GM21423 (cell line): ENCODE measurements around the gene UGT2B7.
A peak's percentile ranks its signal among the peaks of the same experiment; 100 is the strongest.
"Not testable (repeated sequence)": the region's sequence is repeated elsewhere in the genome, so short reads cannot be mapped to it uniquely, and the experiment has no call there.

Source experiments
- ATAC-seq: cut with Tn5 transposase; IDR thresholded peaks from one replicate; pipeline ENCODE4 v1.9.1; 2021; ENCODE audit warnings: mild to moderate bottlenecking, moderate library complexity; ENCODE audit not compliant: unreplicated experiment

Gene UGT2B7

DNA sequence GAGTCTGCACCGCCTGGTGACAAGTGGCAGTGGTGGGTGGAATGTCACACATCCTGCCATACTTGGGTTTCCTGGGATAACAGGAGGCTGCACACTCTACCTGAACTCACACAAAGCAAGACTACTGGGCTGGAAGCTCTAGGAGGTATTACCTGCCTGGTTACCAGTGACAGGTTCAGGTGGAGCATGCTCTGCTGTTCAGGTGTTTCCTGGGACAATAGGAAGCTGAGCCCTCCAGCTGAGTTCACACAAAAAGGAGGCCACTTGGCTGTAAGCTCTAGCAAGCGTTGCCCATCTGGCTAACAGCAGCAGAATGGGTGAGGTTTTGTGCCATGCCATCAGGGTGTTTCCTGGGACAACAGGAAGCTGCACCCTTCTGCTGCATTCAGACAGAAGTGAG is 17.4 kb upstream of the UGT2B7 start:
- ATAC-seq: no peak

DNA sequence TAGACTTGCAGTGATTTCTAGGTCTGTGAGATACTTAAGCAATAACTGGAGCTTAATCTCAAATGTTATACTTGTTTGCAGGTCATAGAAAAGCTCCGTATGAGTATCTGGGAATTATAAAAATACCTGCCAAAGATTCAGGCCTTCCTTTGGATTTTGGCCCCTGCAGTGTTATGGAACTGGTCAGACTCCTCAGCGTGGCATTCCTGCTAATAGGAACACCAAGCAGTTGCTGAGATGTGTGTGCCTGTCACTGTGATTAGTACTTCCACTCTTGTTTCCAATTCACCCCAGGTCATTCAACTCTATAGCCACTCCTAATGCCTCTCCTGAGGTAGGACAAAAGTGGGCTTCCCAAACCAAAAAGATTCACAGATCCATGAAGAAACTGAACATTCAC is 7.8 kb upstream of the UGT2B7 start:
- ATAC-seq: no peak

DNA sequence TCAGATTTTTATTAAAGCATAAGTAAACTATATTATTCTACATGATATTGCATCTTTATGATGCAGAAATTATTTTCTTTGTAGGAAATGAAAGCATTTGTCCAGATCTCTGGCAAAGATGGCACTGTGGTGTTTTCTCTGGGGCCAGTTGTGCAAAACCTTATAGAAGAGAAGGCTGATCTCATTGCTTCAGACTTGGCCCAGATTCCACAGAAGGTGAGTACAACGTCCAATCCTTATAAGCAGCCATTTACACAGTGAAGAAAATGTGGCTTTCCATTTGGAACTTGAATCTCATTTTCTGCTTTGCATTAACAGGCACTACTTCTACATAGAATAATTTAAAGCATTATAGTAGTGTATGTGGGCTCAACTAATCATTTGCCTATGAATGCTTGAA is 6.9 kb upstream of the UGT2B7 start:
- ATAC-seq: no peak

DNA sequence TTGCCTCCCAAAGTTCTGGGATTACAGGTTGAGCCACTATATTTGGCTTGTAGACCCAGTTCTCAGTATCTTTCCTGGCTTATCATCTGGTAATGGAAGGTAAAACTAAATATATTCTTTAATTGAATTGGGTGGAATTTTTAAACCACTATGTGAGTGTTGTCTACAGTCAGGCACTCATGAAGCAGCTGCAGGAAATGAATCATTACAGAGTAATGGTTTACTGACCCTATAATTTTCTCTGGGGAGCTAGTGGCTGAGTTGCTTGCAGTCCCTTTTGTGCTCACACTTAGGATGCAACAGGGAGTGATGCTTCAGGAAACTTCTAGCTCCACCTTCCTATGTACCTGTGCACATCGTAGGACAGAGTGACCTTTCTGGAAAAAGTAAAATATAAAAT is 4.1 kb upstream of the UGT2B7 start:
- ATAC-seq: no peak

DNA sequence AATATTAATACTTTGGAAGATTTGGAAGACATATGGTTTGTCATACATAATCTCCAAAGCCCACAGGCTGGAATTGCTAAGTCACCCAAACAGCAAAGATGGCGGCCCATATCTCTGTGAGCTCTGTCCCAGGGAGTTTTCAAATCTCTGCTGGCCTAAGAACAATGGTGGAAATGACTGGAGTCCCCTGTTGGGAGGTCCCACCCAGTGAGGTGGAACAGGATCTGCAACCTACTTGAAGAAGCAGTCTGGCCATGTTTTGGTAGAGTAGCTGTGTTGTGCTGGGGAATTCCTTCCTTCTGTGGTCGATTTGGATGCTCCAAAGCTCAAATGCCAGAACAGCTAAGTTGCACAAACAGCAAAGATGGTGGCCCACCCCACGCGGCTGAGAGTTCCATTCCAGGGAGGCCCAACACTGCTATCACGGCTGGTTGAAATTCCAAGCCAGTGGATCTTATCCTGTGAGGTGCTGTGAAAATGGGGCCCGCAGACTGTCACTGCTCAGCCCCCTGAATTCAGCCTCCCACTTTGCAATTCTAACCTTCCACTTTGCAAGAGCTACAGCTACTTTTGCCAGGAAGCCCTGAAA is 3.2 kb upstream of the UGT2B7 start:
- no peak for ATAC-seq

DNA sequence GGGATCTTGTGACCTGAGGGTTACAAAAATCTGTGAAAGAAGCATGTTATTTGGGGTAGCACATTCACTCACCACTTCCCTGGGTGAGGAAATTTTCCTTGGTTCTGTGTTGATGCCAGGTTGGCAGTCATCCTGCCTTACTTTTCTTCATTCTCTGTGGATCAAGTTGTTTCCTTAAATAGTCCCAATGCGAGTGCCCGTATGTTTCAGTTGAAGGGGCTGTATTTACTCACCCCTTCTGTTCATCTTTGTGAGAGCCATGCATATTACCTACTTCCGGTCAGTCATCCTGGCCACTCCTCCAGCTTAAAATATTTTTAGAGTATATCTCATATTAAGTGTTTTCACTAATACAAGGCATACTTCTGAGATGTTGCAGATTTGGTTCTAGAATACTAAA is 2.6 kb upstream of the UGT2B7 start:
- no peak for ATAC-seq

DNA sequence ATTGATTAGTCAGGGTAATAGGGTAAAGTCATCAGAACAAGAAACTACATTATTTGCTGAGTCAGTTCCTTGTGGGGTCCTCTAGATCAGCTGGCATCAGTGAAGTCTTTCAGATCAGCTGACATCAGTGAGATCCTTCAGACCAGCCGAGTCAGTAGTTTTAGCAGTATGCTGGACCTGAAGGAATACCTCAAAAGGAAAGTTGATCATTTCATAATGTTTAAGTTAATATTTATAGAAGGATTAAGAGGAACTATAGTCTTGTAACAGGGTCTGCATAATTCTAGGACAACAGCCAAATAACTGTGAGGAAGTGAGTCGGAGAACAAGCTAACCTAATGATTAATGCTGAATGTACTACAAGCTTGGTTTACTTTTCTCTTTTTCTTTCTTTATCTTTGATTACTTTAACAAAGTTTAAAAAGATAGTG is 958 bp upstream of the UGT2B7 start:
- peak; percentile 50 for ATAC-seq

DNA sequence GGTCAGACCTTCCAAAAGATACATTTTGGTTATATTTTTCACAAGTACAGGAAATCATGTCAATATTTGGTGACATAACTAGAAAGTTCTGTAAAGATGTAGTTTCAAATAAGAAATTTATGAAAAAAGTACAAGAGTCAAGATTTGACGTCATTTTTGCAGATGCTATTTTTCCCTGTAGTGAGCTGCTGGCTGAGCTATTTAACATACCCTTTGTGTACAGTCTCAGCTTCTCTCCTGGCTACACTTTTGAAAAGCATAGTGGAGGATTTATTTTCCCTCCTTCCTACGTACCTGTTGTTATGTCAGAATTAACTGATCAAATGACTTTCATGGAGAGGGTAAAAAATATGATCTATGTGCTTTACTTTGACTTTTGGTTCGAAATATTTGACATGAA is 536 bp downstream of the UGT2B7 start:
- no peak for ATAC-seq

DNA sequence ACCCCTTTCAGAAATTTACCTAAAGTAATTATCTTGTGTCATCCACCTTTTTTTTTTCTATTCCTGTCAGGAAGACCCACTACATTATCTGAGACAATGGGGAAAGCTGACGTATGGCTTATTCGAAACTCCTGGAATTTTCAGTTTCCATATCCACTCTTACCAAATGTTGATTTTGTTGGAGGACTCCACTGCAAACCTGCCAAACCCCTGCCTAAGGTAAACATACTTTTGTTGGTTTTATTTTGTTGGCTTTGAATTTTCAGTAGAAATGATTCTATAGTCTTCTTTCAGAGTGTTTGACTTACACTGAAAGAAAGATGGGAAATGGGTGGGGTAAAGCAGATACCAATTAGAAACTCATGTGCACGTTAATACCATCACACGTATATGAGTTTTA is 2.2 kb downstream of the UGT2B7 start:
- no peak for ATAC-seq

DNA sequence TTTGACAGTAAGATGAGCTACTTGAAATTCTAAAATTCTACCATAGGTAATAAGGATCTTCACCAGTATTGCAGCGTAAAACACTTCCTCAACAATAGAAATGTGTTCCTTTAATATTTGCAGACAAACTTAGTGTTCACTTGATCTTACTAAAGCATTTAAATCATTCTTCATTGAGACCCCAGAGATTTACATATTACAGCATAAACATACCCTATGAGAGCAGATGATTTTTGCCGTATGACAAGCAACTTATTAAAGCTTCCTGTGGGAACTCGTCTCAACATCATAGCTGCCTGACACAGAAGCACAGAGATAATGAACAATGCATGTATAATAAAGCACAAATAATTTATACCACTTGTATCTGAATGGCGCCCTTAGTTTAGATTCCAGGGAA is 3.6 kb downstream of the UGT2B7 start:
- no peak for ATAC-seq

DNA sequence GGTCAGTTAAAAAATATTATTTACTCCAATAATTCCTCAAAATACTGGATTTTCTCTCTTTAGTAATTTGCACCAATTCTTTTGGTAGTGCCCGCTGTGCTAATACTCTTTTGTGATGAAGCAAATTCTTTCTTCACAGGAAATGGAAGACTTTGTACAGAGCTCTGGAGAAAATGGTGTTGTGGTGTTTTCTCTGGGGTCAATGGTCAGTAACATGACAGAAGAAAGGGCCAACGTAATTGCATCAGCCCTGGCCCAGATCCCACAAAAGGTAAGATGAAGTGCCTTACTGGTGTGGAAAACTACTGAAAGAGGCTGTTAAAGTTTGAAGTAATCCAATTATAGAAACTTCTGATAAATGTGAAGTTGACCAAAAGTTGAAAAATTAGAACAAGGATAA is 6.4 kb downstream of the UGT2B7 start:
- not testable (repeated sequence) for ATAC-seq

DNA sequence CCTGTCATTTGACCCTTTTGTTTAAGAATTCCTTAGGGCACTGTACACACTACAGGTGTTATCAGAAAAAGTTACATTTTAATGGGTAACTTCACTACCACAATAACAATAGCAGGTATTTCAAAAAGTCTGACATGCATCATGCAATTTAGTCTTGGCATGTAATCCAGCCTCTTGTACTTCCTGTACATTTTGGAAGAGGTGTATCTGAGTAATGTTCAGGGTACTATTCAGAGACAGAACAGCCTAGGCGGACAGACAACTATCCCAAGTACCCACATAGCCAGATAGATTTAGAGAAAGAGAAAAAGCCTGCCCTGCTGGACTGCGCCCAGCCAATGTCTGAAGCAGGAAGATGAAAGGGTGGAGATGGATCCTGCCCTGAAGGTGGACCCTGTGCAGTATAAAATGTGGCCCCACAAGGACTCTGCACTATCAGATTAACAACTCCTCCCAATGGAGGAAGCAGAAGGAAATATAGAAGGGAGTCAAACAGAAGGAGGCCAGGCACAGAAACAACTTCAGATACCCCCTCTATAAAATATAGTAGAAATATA is 8.5 kb downstream of the UGT2B7 start:
- no peak for ATAC-seq

DNA sequence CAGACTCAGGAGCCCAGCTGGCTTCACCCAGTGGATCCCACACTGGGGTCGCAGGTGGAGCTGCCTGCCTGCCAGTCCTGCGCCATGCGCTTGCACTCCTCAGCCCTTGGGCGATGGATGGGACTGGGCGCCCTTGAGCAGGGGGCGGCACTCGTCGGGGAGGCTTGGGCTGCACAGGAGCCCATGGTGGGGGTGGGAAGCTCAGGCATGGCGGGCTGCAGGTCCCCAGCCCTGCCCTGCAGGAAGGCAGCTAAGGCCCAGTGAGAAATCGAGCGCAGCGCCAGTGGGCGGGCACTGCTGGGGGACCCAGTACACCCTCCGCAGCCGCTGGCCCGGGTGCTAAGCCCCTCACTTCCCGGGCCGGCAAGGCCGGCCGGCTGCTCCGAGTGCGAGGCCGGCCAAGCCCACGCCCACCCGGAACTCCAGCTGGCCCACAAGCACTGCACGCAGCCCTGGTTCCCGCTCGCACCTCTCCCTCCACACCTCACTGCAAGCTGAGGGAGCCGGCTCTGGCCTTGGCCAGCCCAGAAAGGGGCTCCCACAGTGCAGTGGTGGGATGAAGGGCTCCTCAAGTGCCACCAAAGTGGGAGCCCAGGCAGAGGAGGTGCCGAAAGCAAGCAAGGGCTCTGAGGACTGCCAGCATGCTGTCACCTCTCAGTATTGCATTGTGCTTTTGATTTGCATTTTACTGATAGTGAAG is 19.0 kb downstream of the UGT2B7 start:
- not testable (repeated sequence) for ATAC-seq

DNA sequence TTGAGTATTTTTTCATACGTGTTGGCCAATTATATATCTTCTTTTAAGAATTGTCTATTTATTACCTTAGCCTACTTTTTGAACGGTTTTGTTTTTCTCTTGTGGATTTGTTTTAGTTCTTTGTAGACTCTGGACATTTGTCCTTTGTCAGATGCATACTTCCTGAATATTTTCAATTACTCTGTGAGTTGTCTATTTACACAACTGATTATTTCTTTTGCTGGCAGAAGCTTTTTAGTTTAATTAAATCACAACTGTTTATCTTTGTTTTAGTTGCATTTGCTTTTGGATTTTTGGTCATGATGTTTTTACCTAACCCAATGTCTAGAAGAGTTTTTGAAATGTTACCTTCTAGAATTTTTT is 19.6 kb downstream of the UGT2B7 start:
- no peak for ATAC-seq

DNA sequence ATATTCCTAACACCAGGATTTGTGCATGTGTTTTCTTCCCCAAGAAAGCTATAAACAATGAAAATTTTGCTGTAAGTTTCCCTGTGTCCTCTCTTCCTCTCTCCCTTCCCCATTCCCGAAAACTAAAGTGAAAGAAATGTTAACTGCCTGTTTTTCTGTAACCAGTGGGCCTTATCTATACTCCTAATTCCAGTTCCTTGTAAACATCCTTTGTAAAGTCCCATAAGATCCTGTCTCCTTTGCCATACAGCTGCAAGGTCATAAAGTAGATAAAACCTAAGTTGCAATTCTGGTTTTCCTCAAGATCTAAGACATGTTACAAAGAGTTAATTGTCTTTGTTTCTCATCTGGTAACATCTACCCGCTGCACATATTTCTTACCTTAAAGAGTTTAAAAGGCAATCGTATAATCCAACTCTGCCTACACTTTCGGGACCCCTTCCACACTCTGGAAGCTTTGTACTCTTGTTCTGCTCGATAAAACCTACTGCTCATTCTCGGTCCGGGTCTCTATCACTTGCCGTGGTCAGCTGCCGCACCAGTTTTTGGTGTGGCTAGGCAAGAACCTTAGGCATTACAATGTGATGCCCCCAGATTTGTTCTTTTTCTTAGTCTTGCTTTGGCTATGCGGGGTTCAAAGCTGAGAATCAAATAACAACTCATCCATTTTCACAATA is 20.5 kb downstream of the UGT2B7 start:
- ATAC-seq: no peak

DNA sequence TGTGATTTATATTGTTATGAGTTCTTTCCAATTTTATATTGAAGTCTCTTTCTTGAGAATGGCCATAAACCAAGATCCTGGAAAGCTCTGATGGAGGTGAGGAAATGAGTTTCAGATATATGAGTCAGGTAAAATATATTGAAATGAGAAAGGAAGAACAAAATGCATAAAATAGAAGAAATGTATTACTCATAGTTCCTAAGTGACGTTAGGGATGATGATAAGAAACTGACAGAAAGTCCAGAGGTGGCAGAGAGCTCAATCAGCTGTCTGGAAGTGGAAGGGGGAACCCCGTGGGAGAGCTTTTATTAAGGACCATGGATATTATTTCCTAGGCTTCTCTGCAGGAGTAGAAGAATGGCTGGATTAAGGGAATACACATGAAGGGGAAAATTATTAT is 24.6 kb downstream of the UGT2B7 start:
- ATAC-seq: no peak

DNA sequence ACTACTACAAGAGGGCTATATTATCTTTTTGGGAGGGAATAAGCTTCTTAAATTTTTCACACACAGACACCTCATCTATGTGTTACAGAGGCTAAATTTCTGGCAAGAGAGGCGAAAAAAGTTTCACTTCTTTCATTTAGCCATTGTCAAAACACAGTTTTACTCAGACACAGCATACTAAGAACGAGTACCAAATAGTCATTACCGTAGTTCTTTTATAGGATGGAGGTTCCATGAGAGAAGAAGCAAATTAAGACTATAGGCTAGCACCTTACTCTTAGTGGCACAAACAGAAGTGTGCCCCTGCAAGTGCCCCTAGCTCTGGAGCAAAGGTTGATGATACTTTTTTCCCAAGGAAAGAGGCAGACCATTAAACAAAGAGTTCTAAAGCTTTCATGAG is 26.2 kb downstream of the UGT2B7 start:
- ATAC-seq: no peak

DNA sequence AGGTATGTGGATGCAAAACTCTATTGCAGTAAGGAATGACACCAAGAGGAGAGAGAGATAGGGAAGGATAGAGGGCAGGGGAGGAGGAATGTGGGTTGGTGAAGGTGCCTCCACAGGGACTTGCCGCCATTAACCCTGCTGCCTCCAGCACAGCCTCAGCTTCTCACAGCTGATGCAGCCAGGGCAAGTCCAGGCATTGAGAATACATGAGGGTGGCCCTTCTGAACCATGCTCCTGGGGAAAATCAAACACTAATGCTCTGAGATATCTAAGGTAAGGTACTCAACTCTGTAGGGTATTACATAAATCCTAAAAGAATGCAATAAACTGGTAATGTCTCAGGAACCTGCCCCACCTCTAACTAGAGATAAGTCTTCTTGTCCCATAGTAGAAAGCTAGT is 28.7 kb downstream of the UGT2B7 start:
- ATAC-seq: no peak

DNA sequence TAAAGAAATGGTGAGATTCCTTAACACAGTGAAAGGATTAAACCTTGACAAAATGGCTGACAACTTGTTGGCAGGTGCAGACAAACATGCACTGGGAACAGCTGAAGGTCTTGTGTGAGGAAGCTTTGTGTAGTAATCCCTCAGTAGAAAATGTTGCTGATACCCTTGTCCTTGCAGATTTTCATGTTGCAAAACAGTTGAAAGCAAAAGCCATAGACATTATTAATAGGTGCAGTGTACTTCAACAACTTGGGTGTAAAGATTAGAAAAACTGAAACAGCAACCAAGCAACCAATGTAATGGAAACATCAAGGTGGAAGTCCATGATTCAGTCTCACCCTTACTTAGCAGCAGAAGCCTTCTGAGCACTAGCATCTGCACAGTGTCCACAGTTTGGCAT is 29.8 kb downstream of the UGT2B7 start:
- ATAC-seq: no peak

DNA sequence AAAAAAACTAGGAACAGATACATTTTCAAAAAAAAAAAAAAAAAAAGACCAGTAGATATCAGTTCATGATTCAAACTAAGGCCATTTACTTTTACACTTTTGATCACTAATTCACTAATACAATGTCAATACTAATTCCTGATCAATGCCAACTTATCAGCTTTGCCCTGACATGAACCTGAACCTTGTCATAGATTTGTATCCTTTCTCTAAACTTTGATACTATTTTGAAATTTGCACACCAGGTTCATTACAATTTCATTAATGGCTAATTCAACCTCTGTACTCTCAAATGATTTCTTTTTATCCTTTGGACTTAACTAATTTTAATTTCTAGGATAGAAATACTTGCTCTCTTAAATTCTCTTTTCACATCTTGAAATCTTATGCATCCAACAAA is 37.7 kb downstream of the UGT2B7 start:
- ATAC-seq: no peak

DNA sequence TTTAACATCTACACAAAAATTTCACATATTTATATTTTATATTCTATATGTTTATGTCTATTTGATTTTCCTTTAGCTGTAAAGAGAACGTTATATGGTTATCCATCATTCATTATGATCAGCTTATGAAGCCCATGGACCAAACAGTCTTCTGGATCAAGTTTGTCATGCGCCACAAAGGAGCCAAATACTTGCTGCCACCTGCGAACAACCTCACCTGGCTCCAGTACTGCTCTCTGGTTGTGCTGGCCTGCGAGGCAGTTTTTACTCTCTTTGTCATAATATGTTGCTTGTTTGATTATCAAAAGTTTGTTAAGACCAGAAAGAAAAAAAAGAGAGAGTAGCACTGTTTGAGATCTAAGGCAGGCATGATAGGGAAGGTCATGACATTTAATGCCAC is 38.2 kb downstream of the UGT2B7 start:
- no peak for ATAC-seq

DNA sequence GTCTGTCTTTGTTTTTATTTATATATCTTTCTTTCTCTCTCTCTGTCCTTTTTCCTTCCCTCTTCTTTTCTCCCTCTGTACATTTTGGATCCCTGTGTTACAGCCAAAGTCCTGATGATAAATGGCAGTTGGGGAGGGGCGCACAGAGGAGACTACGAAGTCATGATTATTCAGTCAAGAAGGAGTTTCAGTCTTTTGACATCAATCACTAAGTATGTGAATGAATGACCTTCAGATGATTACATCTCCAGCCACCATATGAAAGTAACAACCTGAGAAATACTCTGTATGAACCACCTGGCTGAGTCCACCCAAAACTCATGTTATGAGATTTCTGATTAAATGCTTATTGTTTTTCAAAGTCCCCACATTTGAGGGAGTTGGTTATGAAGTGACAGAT is 45.0 kb downstream of the UGT2B7 start:
- ATAC-seq: no peak
